IPS-15b (cell line): ENCODE measurements around the gene PTPRC.
"Not testable (repeated sequence)": the region's sequence is repeated elsewhere in the genome, so short reads cannot be mapped to it uniquely, and the experiment has no call there.

Experiments used
- H3K27me3 ChIP-seq: one replicate; pipeline ENCODE4 v1.6.1; 2013; ENCODE audit warnings: low read length; ENCODE audit not compliant: control insufficient read depth, insufficient read depth
- H3K36me3 ChIP-seq: one replicate; pipeline ENCODE4 v1.6.1; 2013; ENCODE audit warnings: low read length; ENCODE audit not compliant: control insufficient read depth, insufficient read depth
- H3K4me1 ChIP-seq: one replicate; pipeline ENCODE4 v1.6.1; 2013; ENCODE audit warnings: mild to moderate bottlenecking, low read length; ENCODE audit not compliant: control insufficient read depth, insufficient read depth
- H3K4me3 ChIP-seq: one replicate; pipeline ENCODE4 v1.5.1; 2013; ENCODE audit warnings: low read depth, low read length
- H3K9ac ChIP-seq: one replicate; pipeline ENCODE4 v1.6.1; 2013; ENCODE audit warnings: low read depth, mild to moderate bottlenecking, low read length
- H3K9me3 ChIP-seq: one replicate; pipeline ENCODE4 v1.6.1; 2013; ENCODE audit warnings: mild to moderate bottlenecking, low read length; ENCODE audit not compliant: control insufficient read depth, insufficient read depth

PTPRC gene, protein sequence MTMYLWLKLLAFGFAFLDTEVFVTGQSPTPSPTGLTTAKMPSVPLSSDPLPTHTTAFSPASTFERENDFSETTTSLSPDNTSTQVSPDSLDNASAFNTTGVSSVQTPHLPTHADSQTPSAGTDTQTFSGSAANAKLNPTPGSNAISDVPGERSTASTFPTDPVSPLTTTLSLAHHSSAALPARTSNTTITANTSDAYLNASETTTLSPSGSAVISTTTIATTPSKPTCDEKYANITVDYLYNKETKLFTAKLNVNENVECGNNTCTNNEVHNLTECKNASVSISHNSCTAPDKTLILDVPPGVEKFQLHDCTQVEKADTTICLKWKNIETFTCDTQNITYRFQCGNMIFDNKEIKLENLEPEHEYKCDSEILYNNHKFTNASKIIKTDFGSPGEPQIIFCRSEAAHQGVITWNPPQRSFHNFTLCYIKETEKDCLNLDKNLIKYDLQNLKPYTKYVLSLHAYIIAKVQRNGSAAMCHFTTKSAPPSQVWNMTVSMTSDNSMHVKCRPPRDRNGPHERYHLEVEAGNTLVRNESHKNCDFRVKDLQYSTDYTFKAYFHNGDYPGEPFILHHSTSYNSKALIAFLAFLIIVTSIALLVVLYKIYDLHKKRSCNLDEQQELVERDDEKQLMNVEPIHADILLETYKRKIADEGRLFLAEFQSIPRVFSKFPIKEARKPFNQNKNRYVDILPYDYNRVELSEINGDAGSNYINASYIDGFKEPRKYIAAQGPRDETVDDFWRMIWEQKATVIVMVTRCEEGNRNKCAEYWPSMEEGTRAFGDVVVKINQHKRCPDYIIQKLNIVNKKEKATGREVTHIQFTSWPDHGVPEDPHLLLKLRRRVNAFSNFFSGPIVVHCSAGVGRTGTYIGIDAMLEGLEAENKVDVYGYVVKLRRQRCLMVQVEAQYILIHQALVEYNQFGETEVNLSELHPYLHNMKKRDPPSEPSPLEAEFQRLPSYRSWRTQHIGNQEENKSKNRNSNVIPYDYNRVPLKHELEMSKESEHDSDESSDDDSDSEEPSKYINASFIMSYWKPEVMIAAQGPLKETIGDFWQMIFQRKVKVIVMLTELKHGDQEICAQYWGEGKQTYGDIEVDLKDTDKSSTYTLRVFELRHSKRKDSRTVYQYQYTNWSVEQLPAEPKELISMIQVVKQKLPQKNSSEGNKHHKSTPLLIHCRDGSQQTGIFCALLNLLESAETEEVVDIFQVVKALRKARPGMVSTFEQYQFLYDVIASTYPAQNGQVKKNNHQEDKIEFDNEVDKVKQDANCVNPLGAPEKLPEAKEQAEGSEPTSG (N-terminal part only)

DNA sequence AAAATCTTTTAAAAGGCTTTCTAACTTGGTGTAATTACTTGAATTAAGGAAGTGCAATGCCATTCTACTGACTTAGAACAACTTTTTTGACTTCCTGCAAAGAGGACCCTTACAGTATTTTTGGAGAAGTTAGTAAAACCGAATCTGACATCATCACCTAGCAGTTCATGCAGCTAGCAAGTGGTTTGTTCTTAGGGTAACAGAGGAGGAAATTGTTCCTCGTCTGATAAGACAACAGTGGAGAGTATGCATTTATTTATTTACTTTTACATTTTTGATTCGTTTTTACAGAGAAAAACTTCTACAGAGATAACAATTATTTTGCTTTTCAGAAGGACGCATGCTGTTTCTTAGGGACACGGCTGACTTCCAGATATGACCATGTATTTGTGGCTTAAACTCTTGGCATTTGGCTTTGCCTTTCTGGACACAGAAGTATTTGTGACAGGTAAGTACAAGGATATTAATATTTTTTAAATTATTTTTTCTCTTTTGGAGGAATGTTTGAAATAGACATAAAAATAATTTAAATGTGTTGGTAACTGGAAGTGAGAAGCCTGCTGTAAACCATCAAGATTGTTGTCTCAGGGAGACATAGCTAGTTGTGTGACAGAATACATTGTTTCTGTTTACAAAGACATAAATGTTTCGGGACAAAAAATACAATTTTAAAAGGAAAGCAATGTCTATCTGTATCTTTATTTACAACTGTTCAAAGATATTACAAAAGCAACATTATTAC lies at the start of gene PTPRC:
Gene PTPRC, plus strand, starts transcription at position 147 of the 742 bp plus-strand sequence. Its CDS starts 229 bp downstream, at position 376.
- Histone ChIP-seq H3K4me1 (no peaks in the 10 kb centered on the region), H3K27me3 (no peaks in the 10 kb centered on the region), H3K36me3 (no peaks in the 10 kb centered on the region), H3K9me3 (no peaks in the 10 kb centered on the region), H3K4me3 (no peak within 1 kb of the TSS), H3K9ac (no peak within 1 kb of the TSS)

DNA sequence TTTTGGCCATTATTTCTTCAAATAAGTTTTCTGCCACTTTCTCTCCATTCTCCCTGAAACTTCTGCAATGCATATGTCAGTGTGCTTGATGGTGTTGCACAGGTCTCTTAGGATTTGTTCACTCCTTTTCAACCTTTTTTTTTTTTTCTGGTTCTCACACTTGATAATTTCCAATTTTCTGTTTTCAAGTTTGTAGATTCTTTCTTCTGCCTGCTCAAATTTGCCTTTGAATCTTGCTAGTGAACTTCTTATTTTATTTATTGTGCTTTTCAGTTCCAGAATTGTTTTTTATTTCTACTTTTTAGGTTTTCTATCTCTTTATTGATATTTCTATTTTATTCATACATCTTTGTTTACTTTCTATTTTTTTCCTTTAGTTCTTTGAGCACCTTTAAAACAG lies 48.4 kb upstream of the PTPRC start:
- Histone ChIP-seq H3K27me3 (no peaks in the 10 kb centered on the region), H3K9ac (no peak overlapping the region), H3K4me1 (no peaks in the 10 kb centered on the region), H3K36me3 (no peaks in the 10 kb centered on the region), H3K4me3 (no peak overlapping the region), H3K9me3 (no peaks in the 10 kb centered on the region)

DNA sequence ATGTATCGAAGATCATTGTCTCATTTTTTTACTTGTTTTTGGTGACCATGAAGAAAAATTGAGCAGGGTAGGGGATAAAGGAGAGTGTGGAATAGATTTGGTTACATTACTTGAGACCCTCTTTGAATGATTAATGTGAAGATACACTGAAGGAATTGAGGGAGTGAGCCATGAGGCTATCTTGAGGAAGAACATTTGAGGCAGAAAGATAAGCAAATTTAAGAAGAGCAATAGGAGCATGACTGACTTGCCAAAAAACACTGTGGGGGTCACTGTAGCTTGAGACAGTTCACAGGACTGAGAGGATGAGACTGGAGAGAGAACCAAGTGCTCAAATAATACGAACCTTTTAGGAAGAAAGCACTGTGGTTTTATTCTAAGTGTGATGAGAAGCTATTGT lies 43.1 kb upstream of the PTPRC start:
- Histone ChIP-seq H3K27me3 (no peaks in the 10 kb centered on the region), H3K4me3 (no peak overlapping the region), H3K4me1 (no peaks in the 10 kb centered on the region), H3K9me3 (no peaks in the 10 kb centered on the region), H3K36me3 (no peaks in the 10 kb centered on the region), H3K9ac (no peak overlapping the region)

DNA sequence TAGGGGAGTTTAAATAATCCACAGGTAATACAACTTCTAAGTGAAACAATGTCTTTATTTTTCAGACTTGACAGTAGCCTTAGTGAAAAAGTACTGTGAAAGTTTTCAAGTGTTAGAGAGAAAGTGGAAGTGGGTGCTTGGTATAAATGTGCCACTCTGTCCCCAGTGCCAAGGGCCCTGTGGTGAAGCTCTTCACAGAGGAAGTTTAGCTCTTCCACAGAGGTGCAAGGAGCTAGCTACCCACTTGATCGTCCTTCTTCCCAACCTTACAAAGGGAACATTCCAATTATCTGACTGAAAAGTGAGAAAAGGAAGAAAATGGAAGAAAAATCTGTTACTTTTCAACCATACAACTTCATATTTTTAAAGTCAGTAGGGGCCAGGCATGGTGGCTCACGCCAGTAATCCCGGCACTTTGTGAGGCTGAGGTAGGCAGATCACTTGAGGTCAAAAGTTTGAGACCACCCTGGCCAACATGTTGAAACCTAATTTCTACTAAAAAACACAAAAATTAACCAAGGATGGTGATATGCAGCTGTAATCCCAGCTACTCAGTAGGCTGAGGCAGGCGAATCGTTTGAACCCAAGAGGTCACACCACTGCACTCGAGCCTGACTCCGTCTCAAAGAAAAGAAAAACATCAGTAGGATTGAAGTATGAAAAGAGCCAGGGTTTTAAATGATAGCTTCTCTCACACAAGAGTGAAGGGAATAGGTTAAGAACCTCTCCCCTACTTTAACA lies 41.0 kb upstream of the PTPRC start:
- Histone ChIP-seq H3K9ac (no peak overlapping the region), H3K4me1 (no peaks in the 10 kb centered on the region), H3K4me3 (no peak overlapping the region), H3K27me3 (no peaks in the 10 kb centered on the region), H3K36me3 (no peaks in the 10 kb centered on the region), H3K9me3 (no peaks in the 10 kb centered on the region)

DNA sequence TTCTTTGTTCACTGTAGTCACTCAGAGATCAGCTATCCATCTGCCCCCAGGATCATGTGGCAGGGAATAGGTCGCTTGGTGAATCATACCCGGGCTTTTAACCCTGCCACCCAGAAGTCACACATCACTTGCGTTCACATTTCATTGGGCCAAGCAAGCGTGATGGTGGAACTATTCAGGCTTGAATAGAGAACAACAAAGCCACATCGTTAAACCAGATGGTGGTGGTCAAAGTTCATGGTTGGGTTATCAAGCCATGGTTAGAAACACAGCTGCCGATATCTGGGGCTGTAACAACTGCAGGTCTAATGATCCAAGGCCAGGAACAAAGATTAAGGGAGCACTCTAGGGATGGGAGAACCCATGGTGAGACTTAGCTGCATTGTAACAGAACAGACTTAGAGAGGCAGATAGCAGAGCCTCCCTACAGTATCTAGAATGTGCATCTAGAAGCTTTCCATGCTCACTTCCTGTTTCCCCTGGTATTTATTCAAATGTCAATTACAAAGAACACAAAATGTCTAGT lies 40.0 kb upstream of the PTPRC start:
- Histone ChIP-seq H3K27me3 (no peaks in the 10 kb centered on the region), H3K9ac (no peak overlapping the region), H3K36me3 (no peaks in the 10 kb centered on the region), H3K4me3 (no peak overlapping the region), H3K9me3 (no peaks in the 10 kb centered on the region), H3K4me1 (no peaks in the 10 kb centered on the region)

DNA sequence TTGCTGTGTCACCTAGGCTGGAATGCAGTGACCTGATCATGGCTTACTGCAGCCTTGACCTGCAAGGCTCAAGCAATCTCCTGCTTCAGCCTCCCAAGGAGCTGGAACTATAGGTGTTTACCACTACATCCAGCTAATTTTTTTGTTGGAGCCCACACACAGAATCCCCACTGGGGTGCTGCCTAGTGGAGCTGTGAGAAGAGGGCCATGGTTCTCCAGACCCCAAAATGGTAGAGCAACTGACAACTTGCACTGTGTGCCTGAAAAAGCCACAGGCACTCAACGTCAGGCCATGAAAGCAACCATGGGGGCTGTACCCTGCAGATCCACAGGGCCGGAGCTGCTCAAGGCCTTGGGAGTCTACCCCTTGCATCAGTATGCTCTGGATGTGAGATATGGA lies 39.1 kb upstream of the PTPRC start:
- no peaks in the 10 kb centered on the region for H3K36me3 ChIP-seq
- H3K4me1 ChIP-seq = no peaks in the 10 kb centered on the region
- H3K27me3 ChIP-seq = no peaks in the 10 kb centered on the region
- no peak overlapping the region for H3K9ac ChIP-seq
- no peak overlapping the region for H3K4me3 ChIP-seq
- no peaks in the 10 kb centered on the region for H3K9me3 ChIP-seq

DNA sequence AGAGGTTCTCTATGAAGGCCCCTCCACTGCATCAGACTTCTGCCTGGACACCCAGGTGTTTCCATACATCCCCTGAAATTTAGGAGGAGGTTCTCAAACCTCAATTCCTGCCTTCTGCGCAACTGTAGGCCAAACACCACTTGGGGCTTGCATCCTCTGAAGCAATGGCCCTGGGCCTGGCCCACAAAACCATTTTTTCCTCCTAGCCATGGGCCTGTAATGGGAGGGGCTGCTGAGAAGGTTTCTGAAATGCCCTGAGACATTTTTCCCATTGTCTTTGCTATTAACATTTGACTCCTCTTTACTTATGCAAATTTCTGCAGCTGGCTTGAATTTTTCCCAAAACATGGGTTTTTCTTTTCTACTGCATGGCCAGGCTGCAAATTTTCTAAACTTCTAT lies 37.9 kb upstream of the PTPRC start:
- no peak overlapping the region for H3K9ac ChIP-seq
- peaks cover 6% of the 10 kb centered on the region for H3K4me1 ChIP-seq
- no peak overlapping the region for H3K4me3 ChIP-seq
- H3K9me3 ChIP-seq = no peaks in the 10 kb centered on the region
- no peaks in the 10 kb centered on the region for H3K36me3 ChIP-seq
- H3K27me3 ChIP-seq = no peaks in the 10 kb centered on the region

DNA sequence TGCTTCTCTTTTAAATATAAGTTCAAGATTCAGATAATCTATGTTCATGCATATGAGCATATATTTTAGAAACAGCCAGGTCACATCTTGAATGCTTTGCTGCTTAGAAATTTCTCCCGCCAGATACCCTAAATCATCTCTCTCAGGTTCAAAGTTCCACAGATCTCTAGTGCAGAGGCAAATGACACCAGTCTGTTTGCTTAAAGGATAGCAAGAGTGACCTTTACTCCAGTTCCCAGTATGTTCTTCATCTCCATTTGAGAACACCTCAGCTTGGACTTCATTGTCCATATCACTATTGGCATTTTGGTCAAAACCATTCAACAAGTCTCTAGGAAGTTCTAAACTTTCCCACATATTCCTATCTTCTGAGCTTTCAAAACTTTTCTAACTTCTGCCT lies 37.5 kb upstream of the PTPRC start:
- H3K36me3 ChIP-seq, H3K9me3 ChIP-seq, H3K9ac ChIP-seq, H3K4me1 ChIP-seq, H3K4me3 ChIP-seq, H3K27me3 ChIP-seq: not testable (repeated sequence)

DNA sequence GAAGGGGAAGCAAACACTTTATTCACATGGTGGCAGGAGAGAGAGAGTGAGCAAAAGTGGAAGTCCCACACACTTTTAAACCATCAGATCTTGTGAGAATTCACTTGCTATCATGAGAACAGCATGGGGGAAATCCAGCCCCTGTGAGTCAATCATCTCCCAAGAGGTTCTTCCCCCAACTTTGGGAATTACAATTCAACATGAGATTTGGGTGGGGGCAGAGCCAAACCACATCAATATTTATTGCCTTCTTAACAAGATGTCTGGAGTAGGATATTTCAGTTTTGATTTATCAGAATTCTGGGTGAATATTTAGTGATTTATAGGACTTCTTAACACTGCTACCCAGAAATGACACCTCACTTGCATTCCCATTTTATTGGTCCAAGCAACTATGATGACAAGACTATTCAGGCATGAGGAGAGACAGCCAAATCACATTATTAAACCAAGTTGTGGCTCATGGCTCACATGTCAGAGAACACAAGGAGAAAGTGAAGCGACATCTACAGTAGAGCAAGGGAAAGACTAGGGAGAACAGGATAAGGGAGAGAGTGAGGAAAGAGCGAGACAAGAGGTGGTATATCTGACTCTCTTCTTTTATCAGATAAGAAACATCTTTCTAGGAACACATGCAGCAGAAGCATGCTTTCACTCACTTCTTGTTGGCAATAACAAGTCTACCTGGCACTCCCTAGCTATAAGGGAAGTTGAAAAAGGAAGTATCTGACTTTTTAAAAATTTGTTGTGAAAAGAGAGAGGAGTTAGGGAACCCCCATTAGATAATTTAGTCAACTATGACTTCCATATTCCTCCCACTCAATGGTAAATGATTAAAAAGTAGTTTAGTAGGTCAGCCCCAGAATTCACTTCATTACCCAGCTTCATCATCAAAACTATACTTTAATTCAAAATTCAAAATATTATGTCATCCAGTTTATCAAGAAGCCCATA lies 36.6 kb upstream of the PTPRC start:
- Histone ChIP-seq H3K4me3 (no peak overlapping the region), H3K9me3 (no peaks in the 10 kb centered on the region), H3K27me3 (no peaks in the 10 kb centered on the region), H3K4me1 (peaks cover 8% of the 10 kb centered on the region), H3K9ac (no peak overlapping the region), H3K36me3 (no peaks in the 10 kb centered on the region)

DNA sequence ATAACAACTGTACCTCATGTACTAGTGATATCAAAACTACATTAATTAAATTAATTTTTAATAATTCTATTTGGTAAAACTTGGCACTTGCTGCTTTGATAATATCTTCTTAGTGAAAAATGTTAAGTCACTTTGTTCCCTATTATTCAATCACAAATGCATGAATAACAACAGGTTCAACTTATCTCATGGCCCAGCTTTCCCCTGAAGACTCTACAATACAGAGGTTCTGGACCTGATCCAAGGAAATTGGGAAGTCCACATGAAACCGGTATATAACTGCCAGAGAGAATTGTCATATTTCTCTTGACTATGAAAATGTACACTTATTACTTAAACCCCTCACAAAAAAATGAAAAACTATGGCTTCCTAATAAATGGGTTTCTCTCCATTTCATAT lies 33.9 kb upstream of the PTPRC start:
- Histone ChIP-seq H3K9ac (no peak overlapping the region), H3K4me1 (peaks cover 8% of the 10 kb centered on the region), H3K4me3 (no peak overlapping the region), H3K27me3 (no peaks in the 10 kb centered on the region), H3K9me3 (no peaks in the 10 kb centered on the region), H3K36me3 (no peaks in the 10 kb centered on the region)
